GM23338 (cell line): ENCODE results near the gene PTP4A2. TPM values are rescaled to one million over a fixed set of nuclear protein-coding genes. Genes with fewer than 3 reads are reported as not detected.
A peak's percentile ranks its signal among the peaks of the same experiment; 100 is the strongest.

Experiments used
- ATAC-seq: fragments of 200-7000 bp; cut with Tn5 transposase; 3 replicates; pipeline ENCODE4 v1.9.1; 2020
- DNase-seq: peaks from one replicate; pipeline ENCODE4 v3.0.0-alpha.2; 2015; ENCODE audit warnings: low spot score
- H2AFZ ChIP-seq: fragments of 200-600 bp; sonication (generic); 2 replicates; pipeline ENCODE4 v1.8.0; 2016; ENCODE audit warnings: antibody characterized with exemption, mild to moderate bottlenecking, moderate library complexity
- H3F3A ChIP-seq: fragments of 200-600 bp; sonication (generic); replicated peaks from 2 replicates; pipeline ENCODE4 v1.8.0; 2017; ENCODE audit warnings: antibody characterized with exemption, mixed run types, low read depth
- H3K27ac ChIP-seq: fragments of 200-600 bp; sonication (generic); 2 replicates; pipeline ENCODE4 v1.6.1; 2016; ENCODE audit warnings: low read depth
- H3K27me3 ChIP-seq: fragments of 200-600 bp; sonication (generic); 2 replicates; pipeline ENCODE4 v1.8.0; 2016; ENCODE audit warnings: mild to moderate bottlenecking, mixed run types, moderate library complexity; ENCODE audit not compliant: insufficient read depth
- H3K36me3 ChIP-seq: fragments of 200-600 bp; sonication (generic); 2 replicates; pipeline ENCODE4 v1.8.0; 2016; ENCODE audit warnings: mild to moderate bottlenecking; ENCODE audit not compliant: insufficient read depth
- H3K4me1 ChIP-seq: fragments of 200-600 bp; sonication (generic); 2 replicates; pipeline ENCODE4 v1.8.0; 2016; ENCODE audit warnings: mild to moderate bottlenecking, moderate library complexity; ENCODE audit not compliant: insufficient read depth
- H3K4me2 ChIP-seq: fragments of 200-600 bp; sonication (generic); 2 replicates; pipeline ENCODE4 v1.7.1; 2017; ENCODE audit warnings: mixed run types
- H3K4me3 ChIP-seq: fragments of 200-600 bp; sonication (generic); 2 replicates; pipeline ENCODE4 v1.6.1; 2016; ENCODE audit warnings: mixed run types
- H3K79me2 ChIP-seq: fragments of 200-600 bp; sonication (generic); replicated peaks from 2 replicates; pipeline ENCODE4 v1.8.0; 2017; ENCODE audit warnings: mild to moderate bottlenecking; ENCODE audit not compliant: insufficient read depth
- H3K9me2 ChIP-seq: fragments of 200-600 bp; sonication (generic); 2 replicates; pipeline ENCODE4 v1.8.0; 2017; ENCODE audit not compliant: insufficient read depth
- H4K20me1 ChIP-seq: fragments of 200-600 bp; sonication (generic); replicated peaks from 2 replicates; pipeline ENCODE4 v1.8.0; 2017; ENCODE audit warnings: mild to moderate bottlenecking; ENCODE audit not compliant: insufficient read depth
- H3K27ac Mint-ChIP-seq: 2 replicates; pipeline ENCODE4 v1.8.0; 2020; ENCODE audit warnings: inconsistent platforms, mild to moderate bottlenecking, moderate library complexity, mixed read lengths
- H3K27me3 Mint-ChIP-seq: 3 replicates; pipeline ENCODE4 v1.8.0; 2022; ENCODE audit warnings: low read depth, mild to moderate bottlenecking, moderate library complexity, mixed read lengths, inconsistent platforms; ENCODE audit not compliant: insufficient read depth, poor library complexity
- H3K36me3 Mint-ChIP-seq: 3 replicates; pipeline ENCODE4 v1.8.0; 2021; ENCODE audit warnings: low read depth, mild to moderate bottlenecking, inconsistent platforms, moderate library complexity, mixed read lengths
- H3K4me1 Mint-ChIP-seq: 3 replicates; pipeline ENCODE4 v1.8.0; 2020; ENCODE audit warnings: mild to moderate bottlenecking, inconsistent platforms, mixed read lengths
- H3K4me3 Mint-ChIP-seq: 3 replicates; pipeline ENCODE4 v1.8.0; 2021; ENCODE audit warnings: moderate library complexity, mild to moderate bottlenecking, inconsistent platforms, mixed read lengths
- H3K9me3 Mint-ChIP-seq: 3 replicates; pipeline ENCODE4 v1.8.0; 2020; ENCODE audit warnings: moderate library complexity, mild to moderate bottlenecking, inconsistent platforms, mixed read lengths
- CREB1 ChIP-seq: fragments of 250-450 bp; sonication (Bioruptor Pico); IDR thresholded peaks from 2 replicates; pipeline ENCODE4 v1.5.0; 2020; ENCODE audit warnings: low read depth, mild to moderate bottlenecking, moderate library complexity
- EZH2phosphoT487 ChIP-seq: fragments of 200-600 bp; sonication (generic); IDR thresholded peaks from one replicate; pipeline ENCODE4 v1.8.1; 2018; ENCODE audit warnings: antibody characterized with exemption; ENCODE audit not compliant: unreplicated experiment
- JUNB ChIP-seq: IDR thresholded peaks from one replicate; pipeline ENCODE4 v1.6.1; 2016; ENCODE audit warnings: antibody characterized with exemption; ENCODE audit not compliant: unreplicated experiment
- NANOG ChIP-seq: IDR thresholded peaks from 2 replicates; pipeline ENCODE4 v1.6.1; 2016; ENCODE audit warnings: antibody characterized with exemption, borderline replicate concordance
- POLR2AphosphoS5 ChIP-seq: IDR thresholded peaks from 2 replicates; pipeline ENCODE4 v1.6.1; 2016; ENCODE audit warnings: antibody characterized with exemption, low read depth
- STAT1 ChIP-seq: IDR thresholded peaks from one replicate; pipeline ENCODE4 v1.6.1; 2016; ENCODE audit warnings: antibody characterized with exemption; ENCODE audit not compliant: unreplicated experiment
- ZNF114 ChIP-seq: fragments of 250-450 bp; sonication (Bioruptor Pico); IDR thresholded peaks from 2 replicates; pipeline ENCODE4 v1.5.0; 2020; ENCODE audit warnings: mild to moderate bottlenecking, moderate library complexity
- ZNF331 ChIP-seq: fragments of 250-450 bp; sonication (Bioruptor Pico); IDR thresholded peaks from 2 replicates; pipeline ENCODE4 v1.5.0; 2020; ENCODE audit warnings: low read depth, mild to moderate bottlenecking, moderate library complexity
- ZNF462 ChIP-seq: fragments of 250-450 bp; sonication (Bioruptor Pico); IDR thresholded peaks from 2 replicates; pipeline ENCODE4 v1.5.0; 2020; ENCODE audit warnings: mild to moderate bottlenecking, moderate library complexity
- polyA plus RNA-seq: library from polyadenylated mRNA; unstranded; fragments of >200 nt; fragmentation: Nextera tagmentation; extraction: Ambion mirVana; gene quantifications from 2 replicates; pipeline ENCODE4 v1.2.1, GENCODE V29; 2016
- total RNA-seq: library from RNA; depleted of rRNA; stranded (reverse); fragments of >200 nt; shearing (Covaris generic); gene quantifications from 2 replicates; pipeline ENCODE4 v1.2.3, GENCODE V29; 2014
- TF ChIP-seq, protein P1 (sequence below): IDR thresholded peaks from one replicate; pipeline ENCODE4 v1.6.1; 2018; ENCODE audit warnings: antibody characterized with exemption; ENCODE audit not compliant: unreplicated experiment

The PTP4A2 gene
- total and polyA plus RNA-seq, 2 experiments from 2014 or later: 153 to 260 TPM

- Histone ChIP-seq H3K9me2 (no peaks in the 10 kb centered on the region), H3K79me2 (no peaks in the 10 kb centered on the region), H3F3A (no peaks in the 10 kb centered on the region), H2AFZ (peak overlapping the region; percentile 74; the same call in 1 of the 2 replicates), H3K27ac (0 out of 2 replicates have a peak overlapping the region, but pooled peaks have one; percentile 32), H3K4me1 (no peaks in the 10 kb centered on the region; the same call in 1 of the 2 replicates), H3K27me3 (no peaks in the 10 kb centered on the region), H4K20me1 (no peaks in the 10 kb centered on the region), H3K4me2 (no peak overlapping the region), H3K36me3 (no peaks in the 10 kb centered on the region), H3K4me3 (no peak overlapping the region)
- TF ChIP-seq, protein P1, sequence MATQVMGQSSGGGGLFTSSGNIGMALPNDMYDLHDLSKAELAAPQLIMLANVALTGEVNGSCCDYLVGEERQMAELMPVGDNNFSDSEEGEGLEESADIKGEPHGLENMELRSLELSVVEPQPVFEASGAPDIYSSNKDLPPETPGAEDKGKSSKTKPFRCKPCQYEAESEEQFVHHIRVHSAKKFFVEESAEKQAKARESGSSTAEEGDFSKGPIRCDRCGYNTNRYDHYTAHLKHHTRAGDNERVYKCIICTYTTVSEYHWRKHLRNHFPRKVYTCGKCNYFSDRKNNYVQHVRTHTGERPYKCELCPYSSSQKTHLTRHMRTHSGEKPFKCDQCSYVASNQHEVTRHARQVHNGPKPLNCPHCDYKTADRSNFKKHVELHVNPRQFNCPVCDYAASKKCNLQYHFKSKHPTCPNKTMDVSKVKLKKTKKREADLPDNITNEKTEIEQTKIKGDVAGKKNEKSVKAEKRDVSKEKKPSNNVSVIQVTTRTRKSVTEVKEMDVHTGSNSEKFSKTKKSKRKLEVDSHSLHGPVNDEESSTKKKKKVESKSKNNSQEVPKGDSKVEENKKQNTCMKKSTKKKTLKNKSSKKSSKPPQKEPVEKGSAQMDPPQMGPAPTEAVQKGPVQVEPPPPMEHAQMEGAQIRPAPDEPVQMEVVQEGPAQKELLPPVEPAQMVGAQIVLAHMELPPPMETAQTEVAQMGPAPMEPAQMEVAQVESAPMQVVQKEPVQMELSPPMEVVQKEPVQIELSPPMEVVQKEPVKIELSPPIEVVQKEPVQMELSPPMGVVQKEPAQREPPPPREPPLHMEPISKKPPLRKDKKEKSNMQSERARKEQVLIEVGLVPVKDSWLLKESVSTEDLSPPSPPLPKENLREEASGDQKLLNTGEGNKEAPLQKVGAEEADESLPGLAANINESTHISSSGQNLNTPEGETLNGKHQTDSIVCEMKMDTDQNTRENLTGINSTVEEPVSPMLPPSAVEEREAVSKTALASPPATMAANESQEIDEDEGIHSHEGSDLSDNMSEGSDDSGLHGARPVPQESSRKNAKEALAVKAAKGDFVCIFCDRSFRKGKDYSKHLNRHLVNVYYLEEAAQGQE: no peak
- TF ChIP-seq NANOG (no peak), ZNF114 (CRISPR knock-in tag) (no peak), STAT1 (no peak), CREB1 (no peak), ZNF331 (CRISPR knock-in tag) (no peak), EZH2phosphoT487 (no peak)
- Mint-ChIP-seq H3K4me3 (no peak overlapping the region), H3K9me3 (no peaks in the 10 kb centered on the region), H3K27ac (no peak overlapping the region; the same call in 1 of the 2 replicates), H3K36me3 (no peaks in the 10 kb centered on the region), H3K4me1 (peaks cover 3% of the 10 kb centered on the region; the same call in 1 of the 3 replicates), H3K27me3 (no peaks in the 10 kb centered on the region)
- ATAC-seq (no peak), DNase-seq (no peak)
These were observed 57.0 kb downstream of the PTP4A2 start for GRCh38 chr1:31880957-31881687.

- Histone ChIP-seq H3K4me2 (no peak overlapping the region), H3K4me1 (no peaks in the 10 kb centered on the region; the same call in 1 of the 2 replicates), H3K4me3 (no peak overlapping the region), H2AFZ (peak overlapping the region; percentile 74), H3K9me2 (no peaks in the 10 kb centered on the region), H3F3A (no peaks in the 10 kb centered on the region), H4K20me1 (no peaks in the 10 kb centered on the region), H3K36me3 (no peaks in the 10 kb centered on the region), H3K79me2 (no peaks in the 10 kb centered on the region), H3K27ac (no peak overlapping the region), H3K27me3 (no peaks in the 10 kb centered on the region)
- DNase-seq (no peak), ATAC-seq (no peak)
- Mint-ChIP-seq H3K27me3 (no peaks in the 10 kb centered on the region), H3K4me3 (no peak overlapping the region), H3K4me1 (peaks cover 3% of the 10 kb centered on the region; the same call in 1 of the 3 replicates), H3K27ac (no peak overlapping the region), H3K9me3 (no peaks in the 10 kb centered on the region), H3K36me3 (no peaks in the 10 kb centered on the region)
- TF ChIP-seq NANOG (no peak), STAT1 (no peak), POLR2AphosphoS5 (no peak), JUNB (no peak), ZNF462 (CRISPR knock-in tag) (no peak), ZNF331 (CRISPR knock-in tag) (no peak), EZH2phosphoT487 (no peak)
These were observed 58.1 kb downstream of the PTP4A2 start for GRCh38 chr1:31879981-31880608.
